ENCODE data around the gene CLEC19A. TPM values are rescaled to one million over a fixed set of nuclear protein-coding genes. Genes with fewer than 3 reads are reported as not detected.

Gene CLEC19A
- total and polyA plus RNA-seq, 8 donors = 0.18 to 0.99 (median 0.49) TPM

DNA sequence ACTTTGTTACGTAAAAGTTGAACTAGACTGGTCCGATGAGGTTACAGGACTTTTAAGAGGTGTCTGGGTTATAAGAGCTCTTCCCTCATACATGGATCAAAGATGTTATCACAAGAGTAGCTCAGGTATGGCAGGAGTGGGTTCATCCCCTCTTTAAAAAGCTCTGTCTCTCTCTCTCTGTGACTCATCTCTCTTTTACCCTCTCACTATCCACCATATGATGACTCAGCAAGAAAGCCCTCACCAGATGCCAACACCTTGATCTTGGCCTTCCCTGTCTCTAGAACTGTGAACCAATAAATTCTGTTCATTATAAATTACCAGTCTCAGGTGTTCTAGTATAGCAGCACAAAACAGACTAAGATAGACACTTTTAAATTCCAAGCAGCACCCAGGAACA lies 1.9 kb upstream of the CLEC19A start:
- H3K4me3 ChIP-seq = no peak overlapping the region
- no peaks in the 10 kb centered on the region for H3K9me3 ChIP-seq
- intact Hi-C loops (cut with DNase I) = no loop called here
- no peaks in the 10 kb centered on the region for H3K36me3 ChIP-seq
- no peaks in the 10 kb centered on the region for H3K27me3 ChIP-seq
- no peaks in the 10 kb centered on the region for H3K4me1 ChIP-seq
- DNase-seq (no peak), ATAC-seq (no peak)
- TF ChIP-seq, protein P1, sequence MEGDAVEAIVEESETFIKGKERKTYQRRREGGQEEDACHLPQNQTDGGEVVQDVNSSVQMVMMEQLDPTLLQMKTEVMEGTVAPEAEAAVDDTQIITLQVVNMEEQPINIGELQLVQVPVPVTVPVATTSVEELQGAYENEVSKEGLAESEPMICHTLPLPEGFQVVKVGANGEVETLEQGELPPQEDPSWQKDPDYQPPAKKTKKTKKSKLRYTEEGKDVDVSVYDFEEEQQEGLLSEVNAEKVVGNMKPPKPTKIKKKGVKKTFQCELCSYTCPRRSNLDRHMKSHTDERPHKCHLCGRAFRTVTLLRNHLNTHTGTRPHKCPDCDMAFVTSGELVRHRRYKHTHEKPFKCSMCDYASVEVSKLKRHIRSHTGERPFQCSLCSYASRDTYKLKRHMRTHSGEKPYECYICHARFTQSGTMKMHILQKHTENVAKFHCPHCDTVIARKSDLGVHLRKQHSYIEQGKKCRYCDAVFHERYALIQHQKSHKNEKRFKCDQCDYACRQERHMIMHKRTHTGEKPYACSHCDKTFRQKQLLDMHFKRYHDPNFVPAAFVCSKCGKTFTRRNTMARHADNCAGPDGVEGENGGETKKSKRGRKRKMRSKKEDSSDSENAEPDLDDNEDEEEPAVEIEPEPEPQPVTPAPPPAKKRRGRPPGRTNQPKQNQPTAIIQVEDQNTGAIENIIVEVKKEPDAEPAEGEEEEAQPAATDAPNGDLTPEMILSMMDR (IDR thresholded peaks at IDR 0.05) = no peak
- H3K27ac ChIP-seq = no peak overlapping the region

DNA sequence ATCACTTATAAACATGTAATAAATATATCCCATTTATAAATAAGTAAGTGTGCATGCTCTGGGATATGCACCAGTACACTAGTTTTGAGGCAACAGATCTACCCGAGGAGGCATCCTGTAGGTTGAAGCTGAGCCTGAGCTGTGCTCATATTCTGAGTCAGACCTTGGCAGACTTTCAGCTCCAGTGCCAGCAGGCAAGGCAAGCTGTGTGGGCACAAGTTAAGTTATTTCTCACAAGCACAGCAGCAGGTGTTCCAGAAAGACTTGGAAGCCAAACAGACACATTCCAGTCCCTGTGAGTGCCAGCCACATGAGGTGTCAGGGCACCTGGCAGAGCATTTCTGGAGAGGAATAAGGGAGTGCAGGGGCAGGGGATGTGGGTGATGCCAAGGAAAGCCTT lies 1.3 kb upstream of the CLEC19A start:
- H3K4me1 ChIP-seq = no peaks in the 10 kb centered on the region
- H3K36me3 ChIP-seq = no peaks in the 10 kb centered on the region
- DNase-seq (peak in 1 of 4 donors; percentile 71), ATAC-seq (peak; percentile 95)
- H3K4me3 ChIP-seq = no peak overlapping the region
- H3K27me3 ChIP-seq = no peaks in the 10 kb centered on the region
- intact Hi-C loops (cut with DNase I) = no loop called here
- H3K27ac ChIP-seq = no peak overlapping the region
- TF ChIP-seq, protein P1 (IDR thresholded peaks at IDR 0.05) = no peak
- H3K9me3 ChIP-seq = no peaks in the 10 kb centered on the region

DNA sequence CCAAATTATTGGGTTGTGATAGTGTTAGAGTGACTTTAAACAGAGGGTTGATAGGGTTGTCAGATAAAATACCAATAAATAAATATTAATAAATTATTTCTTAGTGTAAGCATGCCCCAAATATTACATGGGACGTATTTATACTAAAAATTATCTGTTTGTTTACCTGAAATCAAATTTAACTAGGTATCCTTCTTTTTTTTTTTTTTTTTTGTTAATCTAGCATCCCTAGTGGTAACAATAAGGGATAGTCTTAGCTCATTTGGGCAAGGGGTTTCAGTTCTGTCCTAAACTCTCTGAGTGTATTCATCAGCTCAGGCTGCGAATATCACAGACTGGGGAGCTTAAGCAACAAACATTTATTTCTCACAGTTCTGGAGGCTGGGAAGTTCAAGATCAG lies 1.3 kb downstream of the CLEC19A start:
- no peak for DNase-seq
- ATAC-seq = no peak
- Histone ChIP-seq H3K36me3 (no peaks in the 10 kb centered on the region), H3K27me3 (no peaks in the 10 kb centered on the region), H3K27ac (no peak overlapping the region), H3K4me3 (no peak overlapping the region), H3K4me1 (no peaks in the 10 kb centered on the region), H3K9me3 (no peaks in the 10 kb centered on the region)
- TF ChIP-seq, protein P1 (IDR thresholded peaks at IDR 0.05) = no peak
- intact Hi-C loops (cut with DNase I) = no loop called here

DNA sequence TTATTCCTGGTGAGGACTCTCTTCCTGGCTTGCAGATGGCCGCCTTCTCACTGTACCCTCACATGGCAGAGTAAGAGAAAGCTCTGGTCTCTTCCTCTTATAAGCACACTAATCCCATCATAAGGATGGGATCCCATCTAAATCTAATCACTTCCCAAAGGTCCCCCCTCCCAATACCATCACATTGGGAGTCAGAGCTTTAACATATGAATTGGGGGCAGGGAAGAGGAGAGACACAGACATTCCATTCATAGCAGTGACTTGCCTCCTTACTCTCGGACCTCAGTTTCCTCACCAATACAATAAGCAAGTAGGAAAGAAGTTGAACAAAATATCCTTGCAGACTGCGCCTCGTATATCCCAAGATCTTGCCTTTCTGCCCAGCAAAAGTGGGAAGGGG lies 1.7 kb downstream of the CLEC19A start:
- intact Hi-C loops (cut with DNase I) = no loop called here
- no peak overlapping the region for H3K27ac ChIP-seq
- TF ChIP-seq, protein P1 (IDR thresholded peaks at IDR 0.05) = no peak
- H3K27me3 ChIP-seq = no peaks in the 10 kb centered on the region
- no peaks in the 10 kb centered on the region for H3K36me3 ChIP-seq
- no peaks in the 10 kb centered on the region for H3K9me3 ChIP-seq
- no peaks in the 10 kb centered on the region for H3K4me1 ChIP-seq
- no peak overlapping the region for H3K4me3 ChIP-seq
- ATAC-seq = no peak
- DNase-seq = no peak

DNA sequence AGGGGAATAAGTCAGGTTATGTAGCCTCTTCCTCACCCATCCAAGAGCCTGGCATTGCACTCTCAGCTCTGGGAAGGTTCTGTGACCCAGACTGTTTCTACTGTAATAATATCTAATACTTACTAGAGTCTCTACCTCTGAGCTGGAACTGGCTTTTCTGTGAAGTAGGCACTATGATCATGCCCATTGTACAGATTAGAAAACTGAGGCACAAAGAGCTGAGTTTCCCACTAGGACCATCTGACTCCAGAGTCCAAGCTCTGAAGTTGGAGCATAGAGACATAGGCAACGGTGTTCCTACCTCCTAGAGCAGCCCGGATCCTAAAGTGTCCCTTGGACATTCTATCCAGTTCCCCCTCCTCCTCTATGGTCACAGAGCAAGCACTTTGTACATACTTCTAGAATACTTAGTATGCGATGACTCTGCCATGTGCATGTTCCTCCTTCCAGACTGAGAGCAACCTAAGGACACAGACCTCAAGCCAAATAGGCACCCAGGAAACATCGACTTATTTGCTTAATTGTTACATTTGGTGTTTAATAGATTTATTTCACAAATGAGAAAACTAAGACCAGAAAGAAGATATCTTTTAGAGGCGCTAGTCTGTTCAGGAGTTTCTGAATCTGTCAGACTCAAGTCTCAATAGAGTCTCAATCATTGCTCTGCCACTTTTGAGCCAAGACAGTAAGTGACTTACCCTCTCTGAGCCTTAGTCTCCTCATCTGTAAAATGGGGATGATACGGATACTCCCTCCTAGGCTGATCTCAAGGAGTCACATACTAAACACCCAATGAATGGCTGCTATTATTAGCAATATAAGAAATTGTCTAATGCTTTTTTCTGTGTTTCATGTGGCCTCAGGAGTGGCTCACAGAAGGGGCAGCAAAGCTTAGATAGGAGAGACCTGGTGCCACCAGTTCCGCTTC lies 3.6 kb downstream of the CLEC19A start:
- DNase-seq (no peak), ATAC-seq (peak; percentile 36)
- H3K36me3 ChIP-seq = no peaks in the 10 kb centered on the region
- no peak overlapping the region for H3K27ac ChIP-seq
- no peaks in the 10 kb centered on the region for H3K4me1 ChIP-seq
- H3K27me3 ChIP-seq = no peaks in the 10 kb centered on the region
- H3K9me3 ChIP-seq = no peaks in the 10 kb centered on the region
- H3K4me3 ChIP-seq = no peak overlapping the region
- TF ChIP-seq, protein P1 (IDR thresholded peaks at IDR 0.05) = no peak
- intact Hi-C loops (cut with DNase I) = no loop called here

All from left lung (tissue), 10 donors.